Keratinocyte (primary cell): Measurements from ENCODE around the gene TACR2. TPM values are rescaled to one million over a fixed set of nuclear protein-coding genes. Genes with fewer than 3 reads are reported as not detected.

Experiments used
- DNase-seq: peaks from one replicate; pipeline ENCODE4 v3.0.0-alpha.2; 2011; ENCODE audit warnings: low read depth, missing footprints, low spot score
- FAIRE-seq: peaks from 2 replicates; lab custom pipeline; 2011; peaks lifted over from hg19 to GRCh38; lab: Jason Lieb, UNC
- H2AFZ ChIP-seq: 2 replicates; pipeline ENCODE4 v1.6.0; 2012; ENCODE audit warnings: low read length, control low read depth, inconsistent platforms; ENCODE audit not compliant: control insufficient read depth
- H3K27ac ChIP-seq: 2 replicates; pipeline ENCODE4 v1.5.1; 2011; ENCODE audit warnings: low read length; ENCODE audit not compliant: control insufficient read depth, insufficient read depth
- H3K27me3 ChIP-seq: 3 replicates; pipeline ENCODE4 v1.6.0; 2011; ENCODE audit warnings: low read length; ENCODE audit not compliant: control insufficient read depth, insufficient read depth; ENCODE audit errors: extremely low read depth
- H3K36me3 ChIP-seq, 2 experiments: 2 replicates in 1 of 2; 3 replicates in 1 of 2; pipeline ENCODE4 v1.5.1; 2011; ENCODE audit warnings: low read length in 2 of 2, mild to moderate bottlenecking in 1 of 2; ENCODE audit not compliant: control insufficient read depth in 2 of 2, insufficient read depth in 2 of 2; ENCODE audit errors: extremely low read depth in 1 of 2
- H3K4me1 ChIP-seq: 3 replicates; pipeline ENCODE4 v1.5.1; 2011; ENCODE audit warnings: low read length; ENCODE audit not compliant: control insufficient read depth, insufficient read depth; ENCODE audit errors: extremely low read depth
- H3K4me2 ChIP-seq: 3 replicates; pipeline ENCODE4 v1.6.0; 2011; ENCODE audit warnings: low read depth, low read length; ENCODE audit not compliant: control insufficient read depth, insufficient read depth; ENCODE audit errors: extremely low read depth
- H3K4me3 ChIP-seq, 3 experiments: fragments of 200-600 bp in 1 of 3; sonication (generic) in 1 of 3; 2 replicates in 2 of 3; 3 replicates in 1 of 3; pipeline ENCODE4 v1.5.1; 2011 to 2016; ENCODE audit warnings: low read length in 3 of 3, mild to moderate bottlenecking in 3 of 3, control low read depth in 2 of 3, inconsistent platforms in 1 of 3, low read depth in 1 of 3, mixed read lengths in 1 of 3, mixed run types in 1 of 3, moderate library complexity in 1 of 3; ENCODE audit not compliant: control insufficient read depth in 2 of 3, insufficient read depth in 2 of 3; ENCODE audit errors: extremely low read depth in 1 of 3
- H3K79me2 ChIP-seq: 2 replicates; pipeline ENCODE4 v1.6.0; 2012; ENCODE audit warnings: low read length; ENCODE audit not compliant: control insufficient read depth, insufficient read depth
- H3K9ac ChIP-seq: 3 replicates; pipeline ENCODE4 v1.6.0; 2011; ENCODE audit warnings: low read length; ENCODE audit not compliant: control insufficient read depth, insufficient read depth; ENCODE audit errors: extremely low read depth
- H3K9me1 ChIP-seq: 3 replicates; pipeline ENCODE4 v1.6.0; 2011; ENCODE audit warnings: low read length; ENCODE audit not compliant: control insufficient read depth, insufficient read depth; ENCODE audit errors: extremely low read depth
- H3K9me3 ChIP-seq: 2 replicates; pipeline ENCODE4 v1.5.1; 2012; ENCODE audit warnings: low read depth, low read length; ENCODE audit not compliant: control insufficient read depth
- H4K20me1 ChIP-seq: 3 replicates; pipeline ENCODE4 v1.6.0; 2011; ENCODE audit warnings: low read length; ENCODE audit not compliant: control insufficient read depth, insufficient read depth; ENCODE audit errors: extremely low read depth
- CTCF ChIP-seq, 3 experiments: IDR thresholded peaks in 1 of 3; conservative IDR thresholded peaks in 1 of 3; optimal IDR thresholded peaks in 1 of 3; 2 replicates in 2 of 3; 3 replicates in 1 of 3; pipeline versions ENCODE3 to v1.5.1; 2011; ENCODE audit warnings: low read length in 3 of 3, mild to moderate bottlenecking in 3 of 3, moderate library complexity in 2 of 3, control low read depth in 1 of 3, inconsistent platforms in 1 of 3; ENCODE audit not compliant: insufficient read depth in 2 of 3; ENCODE audit errors: extremely low read depth in 1 of 3
- EZH2 ChIP-seq: IDR thresholded peaks from one replicate; pipeline ENCODE4 v1.6.1; 2012; ENCODE audit warnings: inconsistent platforms, mild to moderate bottlenecking, low read length, moderate library complexity
- dilution Hi-C: fragments of 300-500 bp; cut with MboI; formaldehyde crosslinking; loops from one replicate; pipeline ENCODE4 v1.7.0; 2020; ENCODE audit warnings: low sequenced_read_pairs; ENCODE audit not compliant: extremely low pct_ligation_motif_present
- polyA plus RNA-seq, 5 experiments: library from polyadenylated mRNA; depleted of rRNA in 3 of 5; stranded (reverse) in 3 of 5; stranded (forward) in 1 of 5; unstranded in 1 of 5; fragments of >200 nt; gene quantifications; 1 replicate in 1 of 5; 2 replicates in 3 of 5; 3 replicates in 1 of 5; pipeline versions ENCODE4 v1.2.1 to v1.2.3, GENCODE V29; 2011 to 2012; ENCODE audit warnings: missing spikeins in 2 of 5, low read depth in 1 of 5, low replicate concordance in 1 of 5

Gene TACR2
- polyA plus RNA-seq, 1 donor (not counting 4 experiments of a cell fraction or from before 2014, with no cell fraction given) = 0.07 TPM

GRCh38 chr10:69453795-69454194 lies 37.1 kb upstream of the TACR2 start:
- peaks cover 31% of the 10 kb centered on the region for H3K4me1 ChIP-seq
- no peak for TF ChIP-seq CTCF (optimal IDR thresholded peaks at IDR 0.05 in 1 of 3, IDR thresholded peaks at IDR 0.05 in 1 of 3, conservative IDR thresholded peaks at IDR 0.05 in 1 of 3; ENCODE audit: extremely low read depth in 1 of 3, insufficient read depth in 2 of 3, low read length in 3 of 3)
- no peak for TF ChIP-seq EZH2
- no peaks in the 10 kb centered on the region for H3K27me3 ChIP-seq
- no peak overlapping the region for H3K9ac ChIP-seq
- no peak overlapping the region for H3K4me2 ChIP-seq
- H4K20me1 ChIP-seq = no peaks in the 10 kb centered on the region
- H2AFZ ChIP-seq = no peak overlapping the region
- H3K79me2 ChIP-seq = no peaks in the 10 kb centered on the region
- H3K9me3 ChIP-seq = no peaks in the 10 kb centered on the region
- no peak overlapping the region for H3K27ac ChIP-seq
- H3K9me1 ChIP-seq = no peaks in the 10 kb centered on the region
- no peak for FAIRE-seq
- dilution Hi-C loops = no loop called here
- H3K36me3 ChIP-seq = no peaks in the 10 kb centered on the region
- DNase-seq = no peak
- no peak overlapping the region for H3K4me3 ChIP-seq

GRCh38 chr10:69452676-69453415 lies 36.1 kb upstream of the TACR2 start:
- no peak for TF ChIP-seq CTCF (optimal IDR thresholded peaks at IDR 0.05 in 1 of 3, IDR thresholded peaks at IDR 0.05 in 1 of 3, conservative IDR thresholded peaks at IDR 0.05 in 1 of 3; ENCODE audit: extremely low read depth in 1 of 3, insufficient read depth in 2 of 3, low read length in 3 of 3)
- no peak for TF ChIP-seq EZH2
- H3K79me2 ChIP-seq = no peaks in the 10 kb centered on the region
- H2AFZ ChIP-seq = no peak overlapping the region
- H3K9ac ChIP-seq = no peak overlapping the region
- FAIRE-seq = no peak
- H3K9me3 ChIP-seq = no peaks in the 10 kb centered on the region
- no peak overlapping the region for H3K4me3 ChIP-seq
- H3K4me1 ChIP-seq = peaks cover 25% of the 10 kb centered on the region
- no peaks in the 10 kb centered on the region for H3K9me1 ChIP-seq
- dilution Hi-C loops = no loop called here
- no peak overlapping the region for H3K27ac ChIP-seq
- no peaks in the 10 kb centered on the region for H4K20me1 ChIP-seq
- H3K4me2 ChIP-seq = no peak overlapping the region
- DNase-seq = no peak
- H3K27me3 ChIP-seq = no peaks in the 10 kb centered on the region
- H3K36me3 ChIP-seq = no peaks in the 10 kb centered on the region
